Endodermal cell (in vitro differentiated cells): ENCODE measurements around the gene DCAF10. TPM values are rescaled to one million over a fixed set of nuclear protein-coding genes. Genes with fewer than 3 reads are reported as not detected.

ENCODE experiments used
- DNase-seq: peaks from one replicate; pipeline ENCODE4 v3.0.0-alpha.2; 2017
- H3K27ac ChIP-seq: 2 replicates; pipeline ENCODE4 v1.5.1; 2013; ENCODE audit warnings: mild to moderate bottlenecking, low read depth, low read length, moderate library complexity
- H3K27me3 ChIP-seq: 2 replicates; pipeline ENCODE4 v1.6.1; 2013; ENCODE audit warnings: mild to moderate bottlenecking, low read length, moderate library complexity; ENCODE audit not compliant: insufficient read depth, control insufficient read depth, poor library complexity, severe bottlenecking
- H3K36me3 ChIP-seq: 2 replicates; pipeline ENCODE4 v1.7.0; 2013; ENCODE audit warnings: mild to moderate bottlenecking, low read length, moderate library complexity; ENCODE audit not compliant: control insufficient read depth, insufficient read depth
- H3K4me1 ChIP-seq: one replicate; pipeline ENCODE4 v1.7.0; 2013; ENCODE audit warnings: low read length; ENCODE audit not compliant: control insufficient read depth, insufficient read depth
- H3K4me3 ChIP-seq: 2 replicates; pipeline ENCODE4 v1.5.1; 2013; ENCODE audit warnings: mild to moderate bottlenecking, low read length, moderate library complexity
- H3K9ac ChIP-seq: 2 replicates; pipeline ENCODE4 v1.6.1; 2013; ENCODE audit warnings: mild to moderate bottlenecking, low read length, moderate library complexity; ENCODE audit not compliant: poor library complexity, severe bottlenecking; ENCODE audit errors: extremely low read depth
- H3K9me3 ChIP-seq: 2 replicates; pipeline ENCODE4 v1.6.1; 2013; ENCODE audit warnings: mild to moderate bottlenecking, low read length, moderate library complexity; ENCODE audit not compliant: control insufficient read depth
- H3K27ac Mint-ChIP-seq: 2 replicates; pipeline ENCODE4 v1.8.0; 2020; ENCODE audit warnings: mixed read lengths
- H3K27me3 Mint-ChIP-seq: 2 replicates; pipeline ENCODE4 v1.8.0; 2021; ENCODE audit warnings: mild to moderate bottlenecking, mixed read lengths; ENCODE audit not compliant: insufficient read depth
- H3K36me3 Mint-ChIP-seq: 2 replicates; pipeline ENCODE4 v1.8.0; 2020; ENCODE audit warnings: low read depth, mixed read lengths
- H3K4me1 Mint-ChIP-seq: 2 replicates; pipeline ENCODE4 v1.8.0; 2020; ENCODE audit warnings: mixed read lengths
- H3K4me3 Mint-ChIP-seq: 2 replicates; pipeline ENCODE4 v1.8.0; 2020; ENCODE audit warnings: mild to moderate bottlenecking, moderate library complexity, mixed read lengths
- H3K9me3 Mint-ChIP-seq: 2 replicates; pipeline ENCODE4 v1.8.0; 2020; ENCODE audit warnings: mild to moderate bottlenecking, mixed read lengths
- WGBS, 2 experiments: methylation state at CpG; one replicate each; pipeline versions ENCODE4 v1.1.5 to v1.1.7; 2013; ENCODE audit warnings: missing lambda C conversion rate in 2 of 2, mixed read lengths in 1 of 2; ENCODE audit not compliant: insufficient coverage in 1 of 2, insufficient read length in 1 of 2; 5-methylcytosine and 5-hydroxymethylcytosine counted together
- total RNA-seq, 2 donors: library from RNA; stranded (reverse); fragmentation: NEBNext Ultra II Directional in 1 of 2; extraction: Animal tissue kit (Norgen Biotek cat#: 25700) in 1 of 2; gene quantifications; 2 replicates in 1 of 2; 3 replicates in 1 of 2; pipeline ENCODE4 v1.2.1, GENCODE V29; 2021
- TF ChIP-seq, protein P1 (sequence below): fragments of 200-600 bp; sonication (generic); conservative IDR thresholded peaks from 2 replicates; pipeline ENCODE4 v1.5.0; 2021; ENCODE audit warnings: antibody characterized with exemption, mild to moderate bottlenecking

Gene DCAF10
- total RNA-seq, 2 donors from 2014 or later, result 24.0 to 26.3 TPM

- no peaks in the 10 kb centered on the region for H3K9me3 Mint-ChIP-seq
- Histone ChIP-seq H3K27me3 (peaks cover 21% of the 10 kb centered on the region), H3K36me3 (peaks cover 4% of the 10 kb centered on the region), H3K27ac (no peak overlapping the region), H3K4me1 (no peaks in the 10 kb centered on the region), H3K4me3 (no peak overlapping the region), H3K9me3 (no peaks in the 10 kb centered on the region), H3K9ac (no peak overlapping the region)
- H3K27ac Mint-ChIP-seq, result no peak overlapping the region
- H3K36me3 Mint-ChIP-seq, result no peaks in the 10 kb centered on the region
- DNase-seq, result no peak
- no peak overlapping the region for H3K4me3 Mint-ChIP-seq
- peaks cover 20% of the 10 kb centered on the region for H3K4me1 Mint-ChIP-seq
- TF ChIP-seq, protein P1, sequence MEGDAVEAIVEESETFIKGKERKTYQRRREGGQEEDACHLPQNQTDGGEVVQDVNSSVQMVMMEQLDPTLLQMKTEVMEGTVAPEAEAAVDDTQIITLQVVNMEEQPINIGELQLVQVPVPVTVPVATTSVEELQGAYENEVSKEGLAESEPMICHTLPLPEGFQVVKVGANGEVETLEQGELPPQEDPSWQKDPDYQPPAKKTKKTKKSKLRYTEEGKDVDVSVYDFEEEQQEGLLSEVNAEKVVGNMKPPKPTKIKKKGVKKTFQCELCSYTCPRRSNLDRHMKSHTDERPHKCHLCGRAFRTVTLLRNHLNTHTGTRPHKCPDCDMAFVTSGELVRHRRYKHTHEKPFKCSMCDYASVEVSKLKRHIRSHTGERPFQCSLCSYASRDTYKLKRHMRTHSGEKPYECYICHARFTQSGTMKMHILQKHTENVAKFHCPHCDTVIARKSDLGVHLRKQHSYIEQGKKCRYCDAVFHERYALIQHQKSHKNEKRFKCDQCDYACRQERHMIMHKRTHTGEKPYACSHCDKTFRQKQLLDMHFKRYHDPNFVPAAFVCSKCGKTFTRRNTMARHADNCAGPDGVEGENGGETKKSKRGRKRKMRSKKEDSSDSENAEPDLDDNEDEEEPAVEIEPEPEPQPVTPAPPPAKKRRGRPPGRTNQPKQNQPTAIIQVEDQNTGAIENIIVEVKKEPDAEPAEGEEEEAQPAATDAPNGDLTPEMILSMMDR, result no peak
- WGBS, 2 experiments, result 86 to 96% methylated on average over 1 of the region's 1 CpG
- H3K27me3 Mint-ChIP-seq, result peaks cover 25% of the 10 kb centered on the region
These were observed 1.9 kb upstream of the DCAF10 start for GRCh38 chr9:37798677-37799076.

DNA sequence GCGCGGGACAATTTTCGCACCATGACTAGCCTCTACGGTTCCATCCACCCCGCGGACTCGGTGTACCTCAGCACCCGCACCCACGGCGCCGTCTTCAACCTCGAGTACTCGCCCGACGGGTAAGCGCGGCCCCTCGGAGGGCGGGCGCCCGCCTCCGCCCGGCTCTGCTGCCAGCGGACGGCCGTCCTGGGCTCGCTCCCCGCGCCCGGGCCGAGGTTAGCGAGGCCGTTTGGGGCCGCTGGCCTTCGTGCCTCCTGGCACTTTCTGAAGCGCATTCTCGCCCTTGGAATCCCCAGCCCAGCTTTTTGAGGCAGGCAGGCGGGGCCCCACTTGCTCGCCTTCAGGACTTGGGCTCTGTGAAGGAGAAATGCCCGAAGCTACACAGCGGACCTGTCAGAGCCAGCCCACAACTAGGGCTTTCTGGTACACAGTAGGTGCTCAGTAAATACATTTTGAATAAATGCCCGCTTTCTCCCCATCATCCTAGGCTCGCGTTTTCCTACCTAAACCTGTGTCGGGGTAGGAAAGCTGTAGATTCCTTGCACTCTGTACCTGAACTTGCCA, 772 bp downstream of the DCAF10 start:
- Histone ChIP-seq H3K9ac (peak overlapping the region; percentile 80), H3K4me3 (peak overlapping the region; percentile 88), H3K9me3 (no peaks in the 10 kb centered on the region), H3K27me3 (no peaks in the 10 kb centered on the region), H3K27ac (peak overlapping the region; percentile 43), H3K4me1 (no peaks in the 10 kb centered on the region), H3K36me3 (peaks cover 16% of the 10 kb centered on the region)
- WGBS, 2 experiments, result 1% methylated on average over 29 to 45 of the region's 45 CpGs
- TF ChIP-seq, protein P1, result no peak
- Mint-ChIP-seq H3K9me3 (no peaks in the 10 kb centered on the region), H3K4me1 (peaks cover 20% of the 10 kb centered on the region), H3K27me3 (peaks cover 6% of the 10 kb centered on the region), H3K36me3 (peaks cover 2% of the 10 kb centered on the region), H3K4me3 (peak overlapping the region; percentile 92), H3K27ac (peak overlapping the region; percentile 61)
- DNase-seq, result peak; percentile 68

DNA sequence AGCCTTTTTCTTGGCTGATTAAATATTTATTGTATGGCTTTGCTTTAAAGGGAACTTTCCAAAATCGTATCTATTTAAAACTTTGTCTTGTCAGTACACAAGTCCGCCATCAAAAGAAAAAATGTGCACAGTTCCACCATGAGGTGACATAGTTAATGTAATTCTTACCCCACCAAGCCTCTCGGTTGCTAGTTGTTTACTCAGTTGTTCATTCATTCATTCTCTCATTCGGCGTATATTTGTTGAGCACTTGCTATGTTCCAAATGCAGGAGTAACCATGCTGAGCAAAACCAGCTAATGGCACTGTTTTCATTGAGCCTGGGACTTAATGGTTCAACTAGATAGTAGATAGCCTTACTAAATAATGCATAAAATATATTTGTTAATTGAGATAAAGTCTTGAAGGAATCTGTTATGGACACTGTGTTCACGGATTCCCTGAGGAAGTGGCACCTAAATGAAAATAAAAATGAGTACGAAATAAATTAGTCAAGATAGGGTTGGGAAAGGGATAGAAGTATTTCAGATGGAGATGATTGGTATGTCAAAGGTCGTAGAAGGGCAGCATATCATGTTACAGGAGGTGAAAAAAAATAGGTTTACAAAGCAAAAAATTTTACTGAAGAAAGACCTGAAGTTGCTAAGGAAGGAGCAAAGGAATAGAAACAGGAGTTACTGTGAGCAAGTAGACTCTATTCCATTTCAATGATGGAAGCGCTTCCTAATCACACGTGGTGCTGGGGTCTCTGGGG, 1.5 kb downstream of the DCAF10 start:
- H3K27ac Mint-ChIP-seq, result no peak overlapping the region
- Histone ChIP-seq H3K27ac (no peak overlapping the region), H3K4me3 (peak overlapping the region; percentile 88), H3K9me3 (no peaks in the 10 kb centered on the region), H3K27me3 (no peaks in the 10 kb centered on the region), H3K36me3 (peaks cover 16% of the 10 kb centered on the region), H3K4me1 (no peaks in the 10 kb centered on the region), H3K9ac (peak overlapping the region; percentile 80)
- H3K36me3 Mint-ChIP-seq, result peaks cover 4% of the 10 kb centered on the region
- TF ChIP-seq, protein P1, result no peak
- H3K27me3 Mint-ChIP-seq, result no peaks in the 10 kb centered on the region
- no peak for DNase-seq
- 66 to 68% methylated on average over 8 to 10 of the region's 10 CpGs for WGBS, 2 experiments
- H3K4me1 Mint-ChIP-seq, result peaks cover 20% of the 10 kb centered on the region
- peak overlapping the region; percentile 92 for H3K4me3 Mint-ChIP-seq
- no peaks in the 10 kb centered on the region for H3K9me3 Mint-ChIP-seq
